Measurements from ENCODE around the gene NCOR1.

Gene NCOR1

GRCh38 chr17:16013943-16014407 is 201.4 kb downstream of the NCOR1 start:
- no peaks in the 10 kb centered on the region for H3K27me3 ChIP-seq (ENCODE audit: low read length)
- H3K9ac ChIP-seq (ENCODE audit: low read length), result no peak overlapping the region
- no peak overlapping the region for H3K27ac ChIP-seq (ENCODE audit: low read depth, low read length)
- H3K4me3 ChIP-seq (ENCODE audit: insufficient read depth, low read length, poor library complexity, severe bottlenecking), result no peak overlapping the region
- H3F3A ChIP-seq (ENCODE audit: insufficient read depth), result peaks cover 15% of the 10 kb centered on the region
- H3K36me3 ChIP-seq (ENCODE audit: low read length), result peaks cover 31% of the 10 kb centered on the region
- no peaks in the 10 kb centered on the region for H3K9me3 ChIP-seq (ENCODE audit: insufficient read depth, low read length)
- H3K9me2 ChIP-seq (replicated peaks; ENCODE audit: insufficient read depth, low read length), result no peaks in the 10 kb centered on the region
- peaks cover 8% of the 10 kb centered on the region; the same call in 1 of the 2 replicates for H4K20me1 ChIP-seq (ENCODE audit: low read depth, low read length)
- no peak overlapping the region for H2AFZ ChIP-seq (ENCODE audit: low read depth, low read length, severe bottlenecking)
- peaks cover 5% of the 10 kb centered on the region; the same call in 1 of the 2 replicates for H3K79me2 ChIP-seq (ENCODE audit: insufficient read depth, low read length)
- TF ChIP-seq EZH2phosphoT487 (conservative IDR thresholded peaks at IDR 0.05; ENCODE audit: low read length) (no peak), CTCF (IDR thresholded peaks at IDR 0.05; ENCODE audit: insufficient read depth, low read length, poor library complexity, severe bottlenecking) (no peak)
- H3K4me2 ChIP-seq (ENCODE audit: low read depth, low read length, poor library complexity, severe bottlenecking), result no peak overlapping the region

GRCh38 chr17:16007439-16007838 is 207.9 kb downstream of the NCOR1 start:
- no peaks in the 10 kb centered on the region for H3K9me3 ChIP-seq (ENCODE audit: insufficient read depth, low read length)
- no peaks in the 10 kb centered on the region for H4K20me1 ChIP-seq (ENCODE audit: low read depth, low read length)
- no peak overlapping the region for H2AFZ ChIP-seq (ENCODE audit: low read depth, low read length, severe bottlenecking)
- no peak overlapping the region for H3K9ac ChIP-seq (ENCODE audit: low read length)
- TF ChIP-seq CTCF (IDR thresholded peaks at IDR 0.05; ENCODE audit: insufficient read depth, low read length, poor library complexity, severe bottlenecking) (no peak), EZH2phosphoT487 (conservative IDR thresholded peaks at IDR 0.05; ENCODE audit: low read length) (no peak)
- H3K27me3 ChIP-seq (ENCODE audit: low read length), result no peaks in the 10 kb centered on the region
- no peak overlapping the region for H3K4me2 ChIP-seq (ENCODE audit: low read depth, low read length, poor library complexity, severe bottlenecking)
- H3K79me2 ChIP-seq (ENCODE audit: insufficient read depth, low read length), result no peaks in the 10 kb centered on the region; the same call in 1 of the 2 replicates
- peaks cover 54% of the 10 kb centered on the region for H3K36me3 ChIP-seq (ENCODE audit: low read length)
- no peak overlapping the region for H3K4me3 ChIP-seq (ENCODE audit: insufficient read depth, low read length, poor library complexity, severe bottlenecking)
- no peaks in the 10 kb centered on the region for H3K9me2 ChIP-seq (replicated peaks; ENCODE audit: insufficient read depth, low read length)
- H3K27ac ChIP-seq (ENCODE audit: low read depth, low read length), result no peak overlapping the region
- no peaks in the 10 kb centered on the region for H3F3A ChIP-seq (ENCODE audit: insufficient read depth)

- no peaks in the 10 kb centered on the region for H4K20me1 ChIP-seq (ENCODE audit: low read depth, low read length)
- no peak for TF ChIP-seq EZH2phosphoT487 (conservative IDR thresholded peaks at IDR 0.05; ENCODE audit: low read length)
- H3K27me3 ChIP-seq (ENCODE audit: low read length), result no peaks in the 10 kb centered on the region
- H3K36me3 ChIP-seq (ENCODE audit: low read length), result peaks cover 61% of the 10 kb centered on the region
- no peak overlapping the region for H3K27ac ChIP-seq (ENCODE audit: low read depth, low read length)
- peaks cover 14% of the 10 kb centered on the region for H3K79me2 ChIP-seq (ENCODE audit: insufficient read depth, low read length)
- H3K4me3 ChIP-seq (ENCODE audit: insufficient read depth, low read length, poor library complexity, severe bottlenecking), result no peak overlapping the region
- no peaks in the 10 kb centered on the region for H3F3A ChIP-seq (ENCODE audit: insufficient read depth)
- H3K9me3 ChIP-seq (ENCODE audit: insufficient read depth, low read length), result no peaks in the 10 kb centered on the region
- H3K9ac ChIP-seq (ENCODE audit: low read length), result no peak overlapping the region
- H2AFZ ChIP-seq (ENCODE audit: low read depth, low read length, severe bottlenecking), result no peak overlapping the region
- H3K4me2 ChIP-seq (ENCODE audit: low read depth, low read length, poor library complexity, severe bottlenecking), result no peak overlapping the region
- H3K9me2 ChIP-seq (replicated peaks; ENCODE audit: insufficient read depth, low read length), result no peaks in the 10 kb centered on the region
These were observed 209.7 kb downstream of the NCOR1 start for GRCh38 chr17:16005636-16006035.

GRCh38 chr17:16003841-16004240 is 211.5 kb downstream of the NCOR1 start:
- peaks cover 52% of the 10 kb centered on the region for H3K36me3 ChIP-seq (ENCODE audit: low read length)
- TF ChIP-seq CTCF (IDR thresholded peaks at IDR 0.05; ENCODE audit: insufficient read depth, low read length, poor library complexity, severe bottlenecking), result no peak
- TF ChIP-seq EZH2phosphoT487 (conservative IDR thresholded peaks at IDR 0.05; ENCODE audit: low read length), result no peak
- H3F3A ChIP-seq (ENCODE audit: insufficient read depth), result peaks cover 5% of the 10 kb centered on the region
- H3K79me2 ChIP-seq (ENCODE audit: insufficient read depth, low read length), result peaks cover 21% of the 10 kb centered on the region
- H4K20me1 ChIP-seq (ENCODE audit: low read depth, low read length), result no peaks in the 10 kb centered on the region
- no peak overlapping the region for H3K9ac ChIP-seq (ENCODE audit: low read length)
- H3K4me3 ChIP-seq (ENCODE audit: insufficient read depth, low read length, poor library complexity, severe bottlenecking), result no peak overlapping the region
- no peak overlapping the region for H2AFZ ChIP-seq (ENCODE audit: low read depth, low read length, severe bottlenecking)
- H3K9me2 ChIP-seq (replicated peaks; ENCODE audit: insufficient read depth, low read length), result no peaks in the 10 kb centered on the region
- no peaks in the 10 kb centered on the region for H3K9me3 ChIP-seq (ENCODE audit: insufficient read depth, low read length)
- no peak overlapping the region for H3K4me2 ChIP-seq (ENCODE audit: low read depth, low read length, poor library complexity, severe bottlenecking)
- no peaks in the 10 kb centered on the region for H3K27me3 ChIP-seq (ENCODE audit: low read length)
- no peak overlapping the region for H3K27ac ChIP-seq (ENCODE audit: low read depth, low read length)
